Gastrocnemius medialis (tissue), 4 donors: ENCODE measurements around the gene SRRM5. TPM values are rescaled to one million over a fixed set of nuclear protein-coding genes. Genes with fewer than 3 reads are reported as not detected.

Source experiments
- ATAC-seq, 2 donors: fragments of 150-250 bp; one replicate each; pipeline ENCODE4 v1.9.1; 2016
- DNase-seq, 2 donors: peaks; one replicate each; pipeline ENCODE4 v3.0.0-alpha.2; 2019
- H3K27ac ChIP-seq, 4 donors: fragments of 200-600 bp; sonication (generic); 1 replicate in 1 of 4; 2 replicates in 3 of 4; pipeline ENCODE4 v1.5.1; 2016 to 2018; ENCODE audit warnings: mild to moderate bottlenecking in 2 of 4, moderate library complexity in 1 of 4
- H3K27me3 ChIP-seq, 3 donors: fragments of 200-600 bp; sonication (generic) in 2 of 3; 1 replicate in 1 of 3; 2 replicates in 2 of 3; pipeline versions ENCODE4 v1.5.1 to v1.6.0; 2016 to 2019; ENCODE audit warnings: mild to moderate bottlenecking in 1 of 3, moderate library complexity in 1 of 3
- H3K36me3 ChIP-seq, 2 donors: fragments of 200-600 bp; sonication (generic) in 1 of 2; one replicate each; pipeline ENCODE4 v1.5.1; 2017 to 2018
- H3K4me1 ChIP-seq, 2 donors: fragments of 200-600 bp; sonication (generic) in 1 of 2; one replicate each; pipeline ENCODE4 v1.5.1; 2016 to 2017; ENCODE audit warnings: mild to moderate bottlenecking in 2 of 2
- H3K4me3 ChIP-seq, 4 donors: fragments of 200-600 bp; sonication (generic) in 3 of 4; 1 replicate in 1 of 4; 2 replicates in 3 of 4; pipeline ENCODE4 v1.5.1; 2016 to 2019; ENCODE audit warnings: mild to moderate bottlenecking in 2 of 4
- H3K9me3 ChIP-seq, 3 donors: fragments of 200-600 bp; sonication (generic) in 2 of 3; 1 replicate in 1 of 3; 2 replicates in 2 of 3; pipeline ENCODE4 v1.5.1; 2016 to 2019
- POLR2A ChIP-seq, 2 donors: fragments of 450-650 bp; IDR thresholded peaks; one replicate each; pipeline ENCODE4 v1.6.1; 2017; ENCODE audit warnings: antibody characterized with exemption in 2 of 2, mild to moderate bottlenecking in 2 of 2, moderate library complexity in 2 of 2
- in situ Hi-C, 4 donors: fragments of 200-750 bp; cut with MboI; loops; one replicate each; pipeline versions ENCODE4 v1.15.0 to v1.8.0; 2017; ENCODE audit warnings: low sequenced_read_pairs in 4 of 4
- intact Hi-C: fragments of 100-400 bp; cut with DNase I; formaldehyde crosslinking; loops from one replicate; pipeline ENCODE4 v1.15.1; 2023; ENCODE audit warnings: low total_unique reads
- total RNA-seq, 4 donors: library from RNA; depleted of rRNA; stranded (reverse); fragments of >200 nt; gene quantifications; one replicate each; pipeline versions ENCODE4 v1.1.0 to v1.2.3, GENCODE V29; 2016
- TF ChIP-seq, protein P1 (sequence below), 5 experiments: fragments of 450-650 bp in 3 of 5; fragments of 200-600 bp in 2 of 5; sonication (generic) in 2 of 5; IDR thresholded peaks in 4 of 5; conservative IDR thresholded peaks in 1 of 5; 1 replicate in 4 of 5; 2 replicates in 1 of 5; pipeline ENCODE4 v1.5.1; 2016 to 2019; ENCODE audit warnings: antibody characterized with exemption in 5 of 5, mild to moderate bottlenecking in 3 of 5, moderate library complexity in 3 of 5

Gene SRRM5
- total RNA-seq, 4 donors from 2014 or later, result 0.09 to 0.49 (median 0.25) TPM; not detected in 1

DNA sequence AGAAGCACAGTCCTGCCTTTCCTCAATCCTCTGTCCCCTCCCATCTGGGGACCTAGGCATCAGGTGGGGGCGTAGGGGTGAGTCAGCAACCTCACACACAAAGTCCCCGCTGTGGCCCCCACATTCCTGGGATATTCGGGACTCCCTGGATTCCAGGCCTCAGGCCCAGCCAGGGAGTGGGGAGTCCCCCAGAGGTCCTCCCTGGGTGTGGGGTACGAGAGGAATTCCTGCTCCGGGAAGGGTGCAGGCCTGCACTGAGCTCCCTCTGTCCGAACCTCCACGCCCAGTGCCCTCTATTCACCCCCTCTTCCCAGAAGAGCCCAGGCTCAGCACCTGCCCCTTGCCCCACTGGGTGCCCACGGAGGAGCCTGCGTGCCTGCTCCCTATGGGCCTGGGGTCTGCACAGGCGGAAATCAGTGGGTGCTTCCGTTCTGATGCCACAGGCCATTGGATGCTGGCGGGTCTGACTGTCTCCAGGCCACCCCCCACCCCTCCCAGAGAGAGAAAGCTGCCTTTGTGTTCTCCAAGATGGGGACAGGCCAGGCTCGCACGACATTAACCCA lies 24.3 kb downstream of the SRRM5 start:
- DNase-seq (no peak), ATAC-seq (no peak)
- H3K9me3 ChIP-seq, result no peaks in the 10 kb centered on the region
- in situ Hi-C loops, result no loop called here
- H3K4me3 ChIP-seq, result no peak overlapping the region
- peaks cover 0 to 12% (median 4%) of the 10 kb centered on the region in 3 donors for H3K27me3 ChIP-seq
- TF ChIP-seq, protein P1, sequence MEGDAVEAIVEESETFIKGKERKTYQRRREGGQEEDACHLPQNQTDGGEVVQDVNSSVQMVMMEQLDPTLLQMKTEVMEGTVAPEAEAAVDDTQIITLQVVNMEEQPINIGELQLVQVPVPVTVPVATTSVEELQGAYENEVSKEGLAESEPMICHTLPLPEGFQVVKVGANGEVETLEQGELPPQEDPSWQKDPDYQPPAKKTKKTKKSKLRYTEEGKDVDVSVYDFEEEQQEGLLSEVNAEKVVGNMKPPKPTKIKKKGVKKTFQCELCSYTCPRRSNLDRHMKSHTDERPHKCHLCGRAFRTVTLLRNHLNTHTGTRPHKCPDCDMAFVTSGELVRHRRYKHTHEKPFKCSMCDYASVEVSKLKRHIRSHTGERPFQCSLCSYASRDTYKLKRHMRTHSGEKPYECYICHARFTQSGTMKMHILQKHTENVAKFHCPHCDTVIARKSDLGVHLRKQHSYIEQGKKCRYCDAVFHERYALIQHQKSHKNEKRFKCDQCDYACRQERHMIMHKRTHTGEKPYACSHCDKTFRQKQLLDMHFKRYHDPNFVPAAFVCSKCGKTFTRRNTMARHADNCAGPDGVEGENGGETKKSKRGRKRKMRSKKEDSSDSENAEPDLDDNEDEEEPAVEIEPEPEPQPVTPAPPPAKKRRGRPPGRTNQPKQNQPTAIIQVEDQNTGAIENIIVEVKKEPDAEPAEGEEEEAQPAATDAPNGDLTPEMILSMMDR (IDR thresholded peaks at IDR 0.05 in 4 of 5, conservative IDR thresholded peaks at IDR 0.05 in 1 of 5), result no peak
- no peak for TF ChIP-seq POLR2A (IDR thresholded peaks at IDR 0.05)
- no peaks in the 10 kb centered on the region for H3K36me3 ChIP-seq
- intact Hi-C loops, result no loop called here
- peaks cover 0 to 9% of the 10 kb centered on the region in 2 donors for H3K4me1 ChIP-seq
- no peak overlapping the region for H3K27ac ChIP-seq

DNA sequence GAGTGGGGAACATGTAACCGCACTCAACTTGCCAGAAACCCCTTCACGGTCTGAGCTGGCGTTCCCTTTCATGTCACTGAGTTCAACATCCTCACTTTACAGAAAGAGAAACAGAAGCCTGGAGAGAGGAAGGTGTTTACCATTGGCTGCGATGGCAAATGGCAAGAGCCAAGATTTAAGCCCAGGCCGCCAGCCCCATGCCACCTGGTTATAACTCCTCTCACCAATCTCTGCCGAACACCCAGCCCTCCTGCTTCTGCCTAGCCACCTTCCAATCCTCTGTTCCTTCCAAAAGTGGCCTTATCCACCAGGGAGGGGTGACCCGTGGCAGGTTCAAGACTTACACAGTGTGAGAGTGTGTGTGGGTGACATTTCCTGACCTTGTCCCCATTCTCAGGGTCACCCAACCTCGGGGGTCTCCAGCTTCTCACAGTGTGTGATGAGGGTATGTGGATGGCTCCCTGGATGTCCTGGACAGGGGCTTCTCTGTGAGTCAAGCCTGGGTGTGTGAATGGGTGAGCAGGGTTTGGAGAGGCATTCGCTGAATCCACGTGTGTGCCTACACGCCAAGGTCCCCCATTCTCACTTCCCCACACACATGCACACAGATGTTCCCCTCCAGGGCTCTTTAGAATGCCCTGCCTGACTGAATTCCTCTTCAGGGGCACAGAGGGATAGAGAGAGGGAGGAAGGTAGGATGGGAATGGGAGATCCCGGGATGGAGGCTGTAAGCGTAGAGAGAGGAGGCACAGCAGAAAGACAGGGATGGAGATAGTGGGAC lies 26.5 kb downstream of the SRRM5 start:
- H3K36me3 ChIP-seq, result no peaks in the 10 kb centered on the region
- TF ChIP-seq POLR2A (IDR thresholded peaks at IDR 0.05), result no peak
- TF ChIP-seq, protein P1 (IDR thresholded peaks at IDR 0.05 in 4 of 5, conservative IDR thresholded peaks at IDR 0.05 in 1 of 5), result no peak
- DNase-seq (no peak), ATAC-seq (no peak)
- in situ Hi-C loops (no loop called here), intact Hi-C loops (loop anchor here (2.0 kb wide), 1 partner anchor 18 kb away; no protein-coding TSS in a partner anchor)
- peak overlapping the region in 1 of 4 donors; percentile 56 for H3K4me3 ChIP-seq
- H3K27me3 ChIP-seq, result peaks cover 0 to 12% (median 4%) of the 10 kb centered on the region in 3 donors
- H3K27ac ChIP-seq, result no peak overlapping the region
- no peaks in the 10 kb centered on the region for H3K9me3 ChIP-seq
- H3K4me1 ChIP-seq, result peaks cover 0 to 9% of the 10 kb centered on the region in 2 donors

DNA sequence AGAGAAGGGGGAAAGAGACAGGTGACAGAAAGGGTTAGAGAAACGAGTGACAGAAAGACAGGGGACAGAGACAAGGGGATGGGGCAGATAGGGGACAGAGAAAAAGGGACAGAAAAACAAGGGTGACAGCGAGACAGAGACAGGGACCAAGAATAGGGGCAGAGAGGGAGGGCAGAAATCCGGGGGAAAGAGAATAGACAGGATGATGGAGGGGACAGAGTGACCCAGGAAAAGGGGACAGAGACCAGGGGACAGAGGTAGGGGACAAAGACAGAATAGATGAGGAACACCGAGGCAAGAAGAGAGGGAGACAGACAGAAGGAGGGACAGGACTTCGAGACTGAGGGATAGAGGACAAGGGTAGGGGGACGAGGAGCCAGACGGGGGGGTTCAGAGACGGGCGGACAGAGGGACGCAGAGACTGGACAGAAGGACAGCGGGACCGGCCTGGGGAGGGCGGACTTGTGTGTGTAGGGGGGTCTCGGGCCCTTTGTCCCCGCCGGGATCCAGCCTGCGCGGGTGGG lies 27.2 kb downstream of the SRRM5 start:
- intact Hi-C loops (loop anchor here (2.0 kb wide), 1 partner anchor 18 kb away; no protein-coding TSS in a partner anchor), in situ Hi-C loops (no loop called here)
- Histone ChIP-seq H3K4me3 (peak overlapping the region; percentile 36 to 75 (median 49)), H3K4me1 (peaks cover 0 to 9% of the 10 kb centered on the region in 2 donors), H3K27me3 (peaks cover 0 to 12% (median 4%) of the 10 kb centered on the region in 3 donors), H3K9me3 (no peaks in the 10 kb centered on the region), H3K27ac (no peak overlapping the region), H3K36me3 (no peaks in the 10 kb centered on the region)
- no peak for TF ChIP-seq POLR2A (IDR thresholded peaks at IDR 0.05)
- TF ChIP-seq, protein P1 (IDR thresholded peaks at IDR 0.05 in 4 of 5, conservative IDR thresholded peaks at IDR 0.05 in 1 of 5), result no peak
- ATAC-seq (peak in 1 of 2 donors; percentile 21), DNase-seq (no peak)

DNA sequence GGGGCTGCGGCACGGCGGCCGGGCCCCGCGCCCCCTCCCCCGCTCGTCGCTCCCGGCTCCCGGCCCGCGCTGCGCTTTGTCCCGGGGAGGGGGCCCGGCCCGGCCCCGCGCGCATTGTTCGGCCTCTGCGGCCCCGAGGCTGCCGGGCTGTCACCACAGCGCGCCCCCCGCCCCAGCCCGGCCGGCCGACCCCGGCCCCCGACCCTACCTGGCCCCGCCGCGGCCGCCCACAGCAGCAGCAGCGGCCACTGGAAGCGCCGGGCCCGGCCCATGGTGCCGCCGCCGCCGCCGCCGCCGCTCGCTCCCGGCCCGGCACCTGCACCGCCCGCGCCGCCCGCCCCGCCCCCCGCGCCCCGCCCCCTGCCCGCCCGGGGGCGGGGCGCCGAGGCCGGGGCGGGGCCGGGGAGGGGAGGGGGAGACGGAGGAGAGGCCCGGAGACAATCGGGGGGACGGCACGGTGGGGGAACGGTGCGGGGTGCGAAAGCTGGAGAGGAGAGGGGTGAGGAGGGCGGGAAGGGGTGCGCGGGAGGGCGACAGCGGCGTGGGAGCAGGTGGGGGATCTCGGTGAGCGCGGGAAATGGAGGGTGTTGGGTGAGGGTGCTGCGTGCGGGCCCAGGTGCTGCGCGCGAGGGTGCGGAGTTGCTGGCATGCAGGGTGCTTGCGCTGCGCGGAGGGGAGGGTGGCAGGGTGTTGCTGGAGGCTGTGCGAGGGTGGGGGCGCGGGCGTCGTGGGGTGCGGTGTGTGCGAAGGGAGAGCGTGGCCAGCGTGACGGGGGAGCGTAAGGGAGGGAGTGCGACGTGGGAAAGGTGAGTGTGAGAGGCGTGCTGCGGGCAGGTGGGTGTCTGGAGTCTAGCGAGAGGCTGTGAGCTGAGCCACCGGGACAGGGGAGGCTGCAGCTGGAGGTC lies 27.9 kb downstream of the SRRM5 start, which contains the start of gene CADM4:
CADM4 (minus strand) TSS at position 332 of the 905 bp plus-strand sequence; CDS start at position 272, 60 bp downstream.
- in situ Hi-C loops (no loop called here), intact Hi-C loops (loop anchor here (2.0 kb wide), 1 partner anchor 19 kb away; no protein-coding TSS in a partner anchor)
- TF ChIP-seq POLR2A (IDR thresholded peaks at IDR 0.05), result no peak
- no peaks in the 10 kb centered on the region for H3K9me3 ChIP-seq
- H3K4me3 ChIP-seq, result peak within 1 kb of the TSS; percentile 65 to 75 (median 68)
- H3K36me3 ChIP-seq, result no peaks in the 10 kb centered on the region
- ATAC-seq, result peak; percentile 79 to 87
- DNase-seq, result no peak
- no peak within 1 kb of the TSS for H3K27ac ChIP-seq
- peaks cover 0 to 9% of the 10 kb centered on the region in 2 donors for H3K4me1 ChIP-seq
- peaks cover 0 to 12% (median 4%) of the 10 kb centered on the region in 3 donors for H3K27me3 ChIP-seq
